Keratinocyte (primary cell): Measurements from ENCODE around the gene CWC22. TPM values are rescaled to one million over a fixed set of nuclear protein-coding genes. Genes with fewer than 3 reads are reported as not detected.
A peak's percentile ranks its signal among the peaks of the same experiment; 100 is the strongest.
"Not testable (repeated sequence)": the region's sequence is repeated elsewhere in the genome, so short reads cannot be mapped to it uniquely, and the experiment has no call there.

Experiments used
- DNase-seq: peaks from one replicate; pipeline ENCODE4 v3.0.0-alpha.2; 2011; ENCODE audit warnings: low read depth, missing footprints, low spot score
- FAIRE-seq: peaks from 2 replicates; lab custom pipeline; 2011; peaks lifted over from hg19 to GRCh38; lab: Jason Lieb, UNC
- H2AFZ ChIP-seq: 2 replicates; pipeline ENCODE4 v1.6.0; 2012; ENCODE audit warnings: low read length, control low read depth, inconsistent platforms; ENCODE audit not compliant: control insufficient read depth
- H3K27ac ChIP-seq: 2 replicates; pipeline ENCODE4 v1.5.1; 2011; ENCODE audit warnings: low read length; ENCODE audit not compliant: control insufficient read depth, insufficient read depth
- H3K27me3 ChIP-seq: 3 replicates; pipeline ENCODE4 v1.6.0; 2011; ENCODE audit warnings: low read length; ENCODE audit not compliant: control insufficient read depth, insufficient read depth; ENCODE audit errors: extremely low read depth
- H3K36me3 ChIP-seq, 2 experiments: 2 replicates in 1 of 2; 3 replicates in 1 of 2; pipeline ENCODE4 v1.5.1; 2011; ENCODE audit warnings: low read length in 2 of 2, mild to moderate bottlenecking in 1 of 2; ENCODE audit not compliant: control insufficient read depth in 2 of 2, insufficient read depth in 2 of 2; ENCODE audit errors: extremely low read depth in 1 of 2
- H3K4me1 ChIP-seq: 3 replicates; pipeline ENCODE4 v1.5.1; 2011; ENCODE audit warnings: low read length; ENCODE audit not compliant: control insufficient read depth, insufficient read depth; ENCODE audit errors: extremely low read depth
- H3K4me2 ChIP-seq: 3 replicates; pipeline ENCODE4 v1.6.0; 2011; ENCODE audit warnings: low read depth, low read length; ENCODE audit not compliant: control insufficient read depth, insufficient read depth; ENCODE audit errors: extremely low read depth
- H3K4me3 ChIP-seq, 3 experiments: fragments of 200-600 bp in 1 of 3; sonication (generic) in 1 of 3; 2 replicates in 2 of 3; 3 replicates in 1 of 3; pipeline ENCODE4 v1.5.1; 2011 to 2016; ENCODE audit warnings: low read length in 3 of 3, mild to moderate bottlenecking in 3 of 3, control low read depth in 2 of 3, inconsistent platforms in 1 of 3, low read depth in 1 of 3, mixed read lengths in 1 of 3, mixed run types in 1 of 3, moderate library complexity in 1 of 3; ENCODE audit not compliant: control insufficient read depth in 2 of 3, insufficient read depth in 2 of 3; ENCODE audit errors: extremely low read depth in 1 of 3
- H3K79me2 ChIP-seq: 2 replicates; pipeline ENCODE4 v1.6.0; 2012; ENCODE audit warnings: low read length; ENCODE audit not compliant: control insufficient read depth, insufficient read depth
- H3K9ac ChIP-seq: 3 replicates; pipeline ENCODE4 v1.6.0; 2011; ENCODE audit warnings: low read length; ENCODE audit not compliant: control insufficient read depth, insufficient read depth; ENCODE audit errors: extremely low read depth
- H3K9me1 ChIP-seq: 3 replicates; pipeline ENCODE4 v1.6.0; 2011; ENCODE audit warnings: low read length; ENCODE audit not compliant: control insufficient read depth, insufficient read depth; ENCODE audit errors: extremely low read depth
- H3K9me3 ChIP-seq: 2 replicates; pipeline ENCODE4 v1.5.1; 2012; ENCODE audit warnings: low read depth, low read length; ENCODE audit not compliant: control insufficient read depth
- H4K20me1 ChIP-seq: 3 replicates; pipeline ENCODE4 v1.6.0; 2011; ENCODE audit warnings: low read length; ENCODE audit not compliant: control insufficient read depth, insufficient read depth; ENCODE audit errors: extremely low read depth
- CTCF ChIP-seq, 3 experiments: IDR thresholded peaks in 1 of 3; conservative IDR thresholded peaks in 1 of 3; optimal IDR thresholded peaks in 1 of 3; 2 replicates in 2 of 3; 3 replicates in 1 of 3; pipeline versions ENCODE3 to v1.5.1; 2011; ENCODE audit warnings: low read length in 3 of 3, mild to moderate bottlenecking in 3 of 3, moderate library complexity in 2 of 3, control low read depth in 1 of 3, inconsistent platforms in 1 of 3; ENCODE audit not compliant: insufficient read depth in 2 of 3; ENCODE audit errors: extremely low read depth in 1 of 3
- EZH2 ChIP-seq: IDR thresholded peaks from one replicate; pipeline ENCODE4 v1.6.1; 2012; ENCODE audit warnings: inconsistent platforms, mild to moderate bottlenecking, low read length, moderate library complexity
- dilution Hi-C: fragments of 300-500 bp; cut with MboI; formaldehyde crosslinking; loops from one replicate; pipeline ENCODE4 v1.7.0; 2020; ENCODE audit warnings: low sequenced_read_pairs; ENCODE audit not compliant: extremely low pct_ligation_motif_present
- polyA plus RNA-seq, 5 experiments: library from polyadenylated mRNA; depleted of rRNA in 3 of 5; stranded (reverse) in 3 of 5; stranded (forward) in 1 of 5; unstranded in 1 of 5; fragments of >200 nt; gene quantifications; 1 replicate in 1 of 5; 2 replicates in 3 of 5; 3 replicates in 1 of 5; pipeline versions ENCODE4 v1.2.1 to v1.2.3, GENCODE V29; 2011 to 2012; ENCODE audit warnings: missing spikeins in 2 of 5, low read depth in 1 of 5, low replicate concordance in 1 of 5

CWC22 gene
- polyA plus RNA-seq, 1 donor (not counting 4 experiments of a cell fraction or from before 2014, with no cell fraction given): 8.8 TPM

GRCh38 chr2:180006231-180006630 lies 866 bp downstream of the CWC22 start:
- no peaks in the 10 kb centered on the region for H3K36me3 ChIP-seq
- peaks cover 18% of the 10 kb centered on the region for H3K4me1 ChIP-seq
- DNase-seq: no peak
- H3K79me2 ChIP-seq: peaks cover 51% of the 10 kb centered on the region
- peak overlapping the region; percentile 91 to 99 (median 94) for H3K4me3 ChIP-seq
- H3K27me3 ChIP-seq: no peaks in the 10 kb centered on the region
- H3K9me3 ChIP-seq: no peaks in the 10 kb centered on the region
- no peaks in the 10 kb centered on the region for H4K20me1 ChIP-seq
- H3K4me2 ChIP-seq: peak overlapping the region; percentile 95
- no peak for FAIRE-seq
- dilution Hi-C loops: no loop called here
- H3K9ac ChIP-seq: peak overlapping the region; percentile 92
- no peaks in the 10 kb centered on the region for H3K9me1 ChIP-seq
- H3K27ac ChIP-seq: peak overlapping the region; percentile 97
- H2AFZ ChIP-seq: peak overlapping the region; percentile 98
- TF ChIP-seq EZH2 (no peak), CTCF (optimal IDR thresholded peaks at IDR 0.05 in 1 of 3, IDR thresholded peaks at IDR 0.05 in 1 of 3, conservative IDR thresholded peaks at IDR 0.05 in 1 of 3; ENCODE audit: extremely low read depth in 1 of 3, insufficient read depth in 2 of 3, low read length in 3 of 3) (no peak)

- H3K9ac ChIP-seq, H3K27ac ChIP-seq, DNase-seq, H2AFZ ChIP-seq, H3K9me1 ChIP-seq, H3K9me3 ChIP-seq, H4K20me1 ChIP-seq, H3K27me3 ChIP-seq, FAIRE-seq, dilution Hi-C loops, H3K36me3 ChIP-seq: not testable (repeated sequence)
- Histone ChIP-seq H3K4me1 (peaks cover 20% of the 10 kb centered on the region), H3K4me2 (peak overlapping the region; percentile 95), H3K4me3 (peak overlapping the region in 1 of 3 experiments; percentile 94), H3K79me2 (peaks cover 54% of the 10 kb centered on the region)
These were observed 1.6 kb downstream of the CWC22 start for GRCh38 chr2:180005465-180005864.

- no peak overlapping the region for H2AFZ ChIP-seq
- dilution Hi-C loops: no loop called here
- H3K9ac ChIP-seq: no peak overlapping the region
- peaks cover 23% of the 10 kb centered on the region for H3K4me1 ChIP-seq
- no peaks in the 10 kb centered on the region for H3K27me3 ChIP-seq
- H3K9me3 ChIP-seq: no peaks in the 10 kb centered on the region
- no peak overlapping the region for H3K27ac ChIP-seq
- no peaks in the 10 kb centered on the region for H3K36me3 ChIP-seq
- no peaks in the 10 kb centered on the region for H4K20me1 ChIP-seq
- H3K79me2 ChIP-seq: peaks cover 61% of the 10 kb centered on the region
- H3K4me2 ChIP-seq: no peak overlapping the region
- no peaks in the 10 kb centered on the region for H3K9me1 ChIP-seq
- no peak for DNase-seq
- H3K4me3 ChIP-seq: no peak overlapping the region
- no peak for FAIRE-seq
- no peak for TF ChIP-seq CTCF (optimal IDR thresholded peaks at IDR 0.05 in 1 of 3, IDR thresholded peaks at IDR 0.05 in 1 of 3, conservative IDR thresholded peaks at IDR 0.05 in 1 of 3; ENCODE audit: extremely low read depth in 1 of 3, insufficient read depth in 2 of 3, low read length in 3 of 3)
- no peak for TF ChIP-seq EZH2
These were observed 2.4 kb downstream of the CWC22 start for GRCh38 chr2:180004731-180005130.
